Ishikawa (cell line): ENCODE measurements around the gene SMIM7.

Source experiments
- CEBPB ChIP-seq: IDR thresholded peaks from 2 replicates; pipeline ENCODE4 v1.6.1; 2012
- CREB1 ChIP-seq: IDR thresholded peaks from 2 replicates; pipeline ENCODE4 v1.6.1; 2012; ENCODE audit warnings: low read depth
- EGR1 ChIP-seq: IDR thresholded peaks from 2 replicates; pipeline ENCODE4 v1.6.1; 2012
- EP300 ChIP-seq: IDR thresholded peaks from 2 replicates; pipeline ENCODE4 v1.6.1; 2012; ENCODE audit warnings: borderline replicate concordance
- FOXM1 ChIP-seq: IDR thresholded peaks from 2 replicates; pipeline ENCODE4 v1.6.1; 2012; ENCODE audit warnings: low read depth, borderline replicate concordance
- NFIC ChIP-seq: IDR thresholded peaks from 2 replicates; pipeline ENCODE4 v1.6.1; 2012
- RAD21 ChIP-seq: IDR thresholded peaks from 2 replicates; pipeline ENCODE4 v1.6.1; 2012; ENCODE audit warnings: low read depth
- TAF1 ChIP-seq: IDR thresholded peaks from 2 replicates; pipeline ENCODE4 v1.6.1; 2012; ENCODE audit warnings: low read depth, mild to moderate bottlenecking
- TCF12 ChIP-seq: IDR thresholded peaks from 2 replicates; pipeline ENCODE4 v1.6.1; 2012; ENCODE audit warnings: low read depth
- TEAD4 ChIP-seq: IDR thresholded peaks from 2 replicates; pipeline ENCODE4 v1.6.1; 2012
- YY1 ChIP-seq: IDR thresholded peaks from 2 replicates; pipeline ENCODE4 v1.6.1; 2012; ENCODE audit warnings: low read depth
- ZBTB7A ChIP-seq: IDR thresholded peaks from 2 replicates; pipeline ENCODE4 v1.6.1; 2012; ENCODE audit warnings: low read depth
- TF ChIP-seq, protein P1 (sequence below): IDR thresholded peaks from 2 replicates; pipeline ENCODE4 v1.6.1; 2012; ENCODE audit warnings: low read depth, mild to moderate bottlenecking
- TF ChIP-seq, protein P2 (sequence below): IDR thresholded peaks from 2 replicates; pipeline ENCODE4 v1.6.1; 2012
- TF ChIP-seq, protein P3 (sequence below): IDR thresholded peaks from 2 replicates; pipeline ENCODE4 v1.6.1; 2012

SMIM7 gene

DNA sequence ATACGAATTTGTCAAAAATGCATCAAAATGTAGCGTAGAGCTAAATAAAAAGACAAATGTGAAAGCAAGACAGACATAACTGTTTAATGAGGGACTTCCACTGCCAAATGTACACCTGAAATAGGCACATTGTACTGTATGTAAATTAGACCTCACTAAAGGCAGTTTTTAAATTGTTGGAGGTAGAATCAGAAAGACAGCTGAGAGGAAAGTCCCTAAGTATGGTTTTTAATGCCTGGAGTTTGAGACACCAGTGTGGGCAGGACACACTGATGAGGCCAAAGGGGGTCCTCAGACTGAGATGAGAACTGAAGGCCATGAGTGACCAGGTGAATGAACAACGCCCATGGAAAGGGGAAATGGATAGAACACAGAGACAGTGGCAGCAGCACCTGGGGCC, 54.8 kb downstream of the SMIM7 start:
- TF ChIP-seq NFIC (no peak), FOXM1 (no peak), TCF12 (no peak), TAF1 (no peak), CEBPB (no peak), EGR1 (no peak)
- TF ChIP-seq, protein P1, sequence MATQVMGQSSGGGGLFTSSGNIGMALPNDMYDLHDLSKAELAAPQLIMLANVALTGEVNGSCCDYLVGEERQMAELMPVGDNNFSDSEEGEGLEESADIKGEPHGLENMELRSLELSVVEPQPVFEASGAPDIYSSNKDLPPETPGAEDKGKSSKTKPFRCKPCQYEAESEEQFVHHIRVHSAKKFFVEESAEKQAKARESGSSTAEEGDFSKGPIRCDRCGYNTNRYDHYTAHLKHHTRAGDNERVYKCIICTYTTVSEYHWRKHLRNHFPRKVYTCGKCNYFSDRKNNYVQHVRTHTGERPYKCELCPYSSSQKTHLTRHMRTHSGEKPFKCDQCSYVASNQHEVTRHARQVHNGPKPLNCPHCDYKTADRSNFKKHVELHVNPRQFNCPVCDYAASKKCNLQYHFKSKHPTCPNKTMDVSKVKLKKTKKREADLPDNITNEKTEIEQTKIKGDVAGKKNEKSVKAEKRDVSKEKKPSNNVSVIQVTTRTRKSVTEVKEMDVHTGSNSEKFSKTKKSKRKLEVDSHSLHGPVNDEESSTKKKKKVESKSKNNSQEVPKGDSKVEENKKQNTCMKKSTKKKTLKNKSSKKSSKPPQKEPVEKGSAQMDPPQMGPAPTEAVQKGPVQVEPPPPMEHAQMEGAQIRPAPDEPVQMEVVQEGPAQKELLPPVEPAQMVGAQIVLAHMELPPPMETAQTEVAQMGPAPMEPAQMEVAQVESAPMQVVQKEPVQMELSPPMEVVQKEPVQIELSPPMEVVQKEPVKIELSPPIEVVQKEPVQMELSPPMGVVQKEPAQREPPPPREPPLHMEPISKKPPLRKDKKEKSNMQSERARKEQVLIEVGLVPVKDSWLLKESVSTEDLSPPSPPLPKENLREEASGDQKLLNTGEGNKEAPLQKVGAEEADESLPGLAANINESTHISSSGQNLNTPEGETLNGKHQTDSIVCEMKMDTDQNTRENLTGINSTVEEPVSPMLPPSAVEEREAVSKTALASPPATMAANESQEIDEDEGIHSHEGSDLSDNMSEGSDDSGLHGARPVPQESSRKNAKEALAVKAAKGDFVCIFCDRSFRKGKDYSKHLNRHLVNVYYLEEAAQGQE, result no peak

DNA sequence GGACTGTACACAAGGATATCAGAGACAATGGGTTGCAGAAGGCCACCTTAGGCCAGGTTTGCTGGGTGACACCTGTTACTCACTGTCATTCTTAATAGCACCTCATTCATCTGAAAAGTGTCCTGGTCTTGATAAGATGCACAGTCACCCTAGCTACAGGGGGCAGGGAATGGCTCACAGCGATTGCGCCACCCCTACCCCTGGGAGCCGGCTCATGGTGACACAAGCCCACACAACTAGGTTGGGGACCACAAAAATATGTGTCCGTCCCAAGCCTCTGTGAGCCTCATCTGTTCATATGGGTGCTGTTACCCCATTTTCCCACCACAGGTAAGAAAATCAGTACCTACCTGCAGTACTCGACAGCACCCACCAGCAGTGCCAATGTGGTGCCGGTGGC, 55.3 kb downstream of the SMIM7 start:
- TF ChIP-seq YY1 (no peak), TCF12 (no peak), EGR1 (no peak), ZBTB7A (no peak), RAD21 (no peak), EP300 (no peak), TEAD4 (no peak), CEBPB (no peak)
- TF ChIP-seq, protein P1, result no peak

DNA sequence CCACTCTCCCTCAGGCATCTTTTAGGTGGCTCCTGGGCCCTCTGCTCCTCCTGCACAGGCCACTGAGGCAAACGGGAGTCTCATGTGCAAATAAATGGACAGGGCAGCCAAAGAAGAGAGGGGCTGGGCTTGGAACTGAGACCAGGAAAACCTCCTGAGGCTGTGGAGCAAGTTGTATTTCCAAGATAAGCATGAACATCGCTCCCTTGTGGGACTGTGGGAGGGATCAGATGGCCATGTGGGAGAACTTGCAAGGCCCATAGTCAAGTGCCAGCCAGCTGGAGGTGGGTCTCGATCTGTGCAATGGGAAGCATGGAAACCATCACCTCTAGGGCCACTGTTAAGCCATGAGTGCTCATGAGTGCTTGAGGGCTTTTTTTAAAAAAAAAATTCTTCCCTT, 56.9 kb downstream of the SMIM7 start:
- no peak for TF ChIP-seq TEAD4
- TF ChIP-seq TCF12, result no peak
- no peak for TF ChIP-seq RAD21
- TF ChIP-seq EP300, result no peak
- TF ChIP-seq, protein P2, sequence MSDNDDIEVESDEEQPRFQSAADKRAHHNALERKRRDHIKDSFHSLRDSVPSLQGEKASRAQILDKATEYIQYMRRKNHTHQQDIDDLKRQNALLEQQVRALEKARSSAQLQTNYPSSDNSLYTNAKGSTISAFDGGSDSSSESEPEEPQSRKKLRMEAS, result no peak
- TF ChIP-seq YY1, result no peak
- no peak for TF ChIP-seq NFIC
- no peak for TF ChIP-seq CREB1
- TF ChIP-seq, protein P1, result no peak
- no peak for TF ChIP-seq TAF1
- TF ChIP-seq CEBPB, result no peak
- TF ChIP-seq FOXM1, result no peak
- TF ChIP-seq, protein P3, sequence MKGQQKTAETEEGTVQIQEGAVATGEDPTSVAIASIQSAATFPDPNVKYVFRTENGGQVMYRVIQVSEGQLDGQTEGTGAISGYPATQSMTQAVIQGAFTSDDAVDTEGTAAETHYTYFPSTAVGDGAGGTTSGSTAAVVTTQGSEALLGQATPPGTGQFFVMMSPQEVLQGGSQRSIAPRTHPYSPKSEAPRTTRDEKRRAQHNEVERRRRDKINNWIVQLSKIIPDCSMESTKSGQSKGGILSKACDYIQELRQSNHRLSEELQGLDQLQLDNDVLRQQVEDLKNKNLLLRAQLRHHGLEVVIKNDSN, result no peak
- no peak for TF ChIP-seq EGR1
- no peak for TF ChIP-seq ZBTB7A

DNA sequence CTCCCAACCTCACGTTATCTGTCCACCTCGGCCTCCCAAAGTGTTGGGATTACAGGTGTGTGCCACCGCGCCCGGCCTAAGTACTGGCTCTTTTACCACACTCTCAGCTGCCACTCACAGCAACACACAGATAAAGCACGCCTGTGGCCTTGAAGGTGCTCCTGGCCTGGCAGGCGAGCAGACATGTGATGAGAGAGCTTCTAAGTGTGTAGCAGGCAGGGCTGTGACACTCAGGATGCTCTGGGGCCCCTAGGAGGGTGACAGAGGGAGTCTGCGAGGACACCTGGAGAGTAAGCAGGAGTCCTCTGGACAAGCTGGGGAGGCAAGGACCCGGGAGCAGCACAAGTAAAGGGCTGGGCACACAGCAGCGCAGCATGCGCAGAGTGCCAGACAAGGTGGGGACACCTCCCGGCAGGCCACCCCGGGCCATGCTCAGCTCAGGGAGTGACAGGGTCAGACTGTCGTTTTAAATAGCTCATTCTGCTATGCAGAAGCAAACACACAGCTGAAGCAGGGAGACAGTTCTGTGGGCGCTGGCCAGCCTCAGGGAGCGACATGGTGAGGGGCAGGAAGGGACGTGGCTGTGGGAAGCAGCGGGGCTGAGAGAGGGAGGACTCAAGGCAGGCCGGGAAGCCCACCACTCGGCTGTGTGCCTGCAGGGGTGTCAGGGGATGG, 58.4 kb downstream of the SMIM7 start:
- TF ChIP-seq FOXM1 (no peak), TEAD4 (no peak), CEBPB (no peak), NFIC (no peak), EGR1 (no peak), RAD21 (no peak), ZBTB7A (no peak)
- TF ChIP-seq, protein P3, result no peak
- TF ChIP-seq, protein P2, result no peak

DNA sequence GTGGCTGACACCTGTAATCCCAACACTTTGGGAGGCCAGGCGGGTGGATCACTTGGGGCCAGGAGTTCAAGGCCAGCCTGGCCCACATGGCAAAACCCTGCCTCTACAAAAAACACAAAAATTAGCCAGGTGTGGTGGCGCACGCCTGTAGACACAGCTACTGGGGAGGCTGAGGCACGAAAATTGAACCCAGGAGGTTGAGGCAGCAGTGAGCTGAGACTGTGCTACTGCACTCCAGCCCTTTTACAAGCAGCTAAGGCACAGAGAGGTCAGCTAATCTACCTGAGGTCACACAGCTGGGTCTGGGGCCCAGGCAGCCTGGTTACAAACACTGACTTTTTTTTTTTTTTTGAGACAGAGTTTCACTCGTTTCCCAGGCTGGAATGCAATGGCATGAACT, 59.1 kb downstream of the SMIM7 start:
- TF ChIP-seq EGR1 (no peak), TAF1 (no peak), FOXM1 (no peak), TEAD4 (no peak), TCF12 (no peak), CREB1 (no peak), YY1 (no peak), ZBTB7A (no peak), RAD21 (no peak), CEBPB (no peak), NFIC (no peak), EP300 (no peak)
- TF ChIP-seq, protein P1, result no peak
- TF ChIP-seq, protein P3, result no peak
